Ovary (tissue), 9 donors: Measurements from ENCODE around the gene SPATA1. TPM values are rescaled to one million over a fixed set of nuclear protein-coding genes. Genes with fewer than 3 reads are reported as not detected.

ENCODE experiments used
- DNase-seq, 5 donors: peaks; one replicate each; pipeline ENCODE4 v3.0.0-alpha.2; 2019 to 2020
- H3K27ac ChIP-seq, 2 donors: fragments of 200-600 bp; one replicate each; pipeline versions ENCODE4 v1.5.1 to v1.8.0; 2019 to 2022
- H3K27me3 ChIP-seq: fragments of 200-600 bp; one replicate; pipeline ENCODE4 v1.8.0; 2022
- H3K36me3 ChIP-seq: fragments of 200-600 bp; sonication (generic); one replicate; pipeline ENCODE4 v1.5.1; 2019
- H3K4me1 ChIP-seq: one replicate; pipeline ENCODE4 v1.8.1; 2013; ENCODE audit warnings: mild to moderate bottlenecking, moderate library complexity; ENCODE audit not compliant: insufficient read depth
- H3K4me3 ChIP-seq: fragments of 200-600 bp; sonication (generic); one replicate; pipeline ENCODE4 v1.5.1; 2017
- H3K9me3 ChIP-seq, 2 donors: fragments of 200-600 bp in 1 of 2; sonication (generic) in 1 of 2; one replicate each; pipeline versions ENCODE4 v1.5.1 to v1.8.1; 2013 to 2019; ENCODE audit warnings: mild to moderate bottlenecking in 1 of 2, moderate library complexity in 1 of 2
- CTCF ChIP-seq, 3 donors: fragments of 450-650 bp in 2 of 3; fragments of 200-600 bp in 1 of 3; IDR thresholded peaks; one replicate each; pipeline versions ENCODE4 v1.5.1 to v1.8.0; 2016 to 2022; ENCODE audit warnings: antibody characterized with exemption in 3 of 3, mild to moderate bottlenecking in 1 of 3
- EP300 ChIP-seq: sonication (generic); formaldehyde crosslinking; IDR thresholded peaks from one replicate; pipeline ENCODE4 v1.6.1; 2017; ENCODE audit warnings: antibody characterized with exemption
- POLR2A ChIP-seq: fragments of 450-650 bp; IDR thresholded peaks from one replicate; pipeline ENCODE4 v1.6.1; 2017; ENCODE audit warnings: antibody characterized with exemption, mild to moderate bottlenecking, moderate library complexity
- WGBS, 3 donors: extraction: QIAGEN DNeasy Blood & Tissue Kit in 1 of 3; methylation state at CpG; one replicate each; pipeline versions ENCODE4 v1.1.5 to v1.1.7; 2013 to 2017; 5-methylcytosine and 5-hydroxymethylcytosine counted together
- intact Hi-C, 4 donors: fragments of 100-400 bp; cut with DNase I; formaldehyde crosslinking; loops; one replicate each; pipeline versions ENCODE4 v1.11.0 to v1.15.1; 2022 to 2023
- polyA plus RNA-seq, 2 donors: library from polyadenylated mRNA; stranded (reverse); fragments of 200-250 nt in 1 of 2; fragments of 350-450 nt in 1 of 2; fragmentation: Illumina TruSeq in 1 of 2; extraction: RNeasy Lipid Tissue Mini Kit (QIAGEN cat#74804) in 1 of 2; gene quantifications; one replicate each; pipeline ENCODE4 v1.2.3, GENCODE V29; 2013 to 2014
- total RNA-seq, 7 donors: library from RNA; depleted of rRNA in 2 of 7; stranded (reverse); fragments of >200 nt in 2 of 7; fragmentation: NEBNext Ultra II Directional in 3 of 7; extraction: Animal tissue kit (Norgen Biotek cat#: 25700) in 3 of 7; gene quantifications; one replicate each; pipeline versions ENCODE4 v1.1.0 to v1.2.4, GENCODE V29; 2016 to 2023
- donor health status: DM: no; HTN: no; CAD: no; lungs with moderate emphysema.
- donor health status: DM: no; HTN: no; CAD: no.
- donor health status: Bipolar disorder and iron deficiency.
- donor health status: DM: yes; HTN: yes; CAD: no.
- donor health status: DM: no; HTN: no; CAD: no.
- donor health status: DM: yes; HTN: yes; CAD: no.

SPATA1 gene
- total and polyA plus RNA-seq, 9 donors, result 0.12 to 1.9 (median 0.52) TPM; not detected in 1

DNA sequence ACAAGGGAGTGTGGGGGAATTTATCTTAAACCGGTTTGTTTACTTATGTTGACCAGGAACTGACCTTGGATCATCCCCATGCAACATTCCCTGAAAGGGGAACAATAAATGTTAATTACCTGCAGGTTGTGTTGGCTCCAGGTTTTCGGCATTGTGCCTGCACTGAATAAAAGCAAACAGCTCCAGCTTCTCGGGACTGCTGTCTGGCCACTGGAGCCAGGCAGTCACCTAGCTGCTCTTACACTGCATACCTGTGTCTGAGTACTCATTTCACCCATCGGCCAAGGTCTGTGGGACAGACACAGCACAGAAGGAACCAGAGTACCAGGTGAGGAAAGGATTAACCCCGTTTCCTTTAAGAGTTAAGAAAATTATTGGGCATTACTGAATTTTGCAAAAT lies 100.8 kb downstream of the SPATA1 start:
- intact Hi-C loops, result no loop called here
- no peak for DNase-seq
- no peaks in the 10 kb centered on the region for H3K27me3 ChIP-seq
- H3K4me3 ChIP-seq, result no peak overlapping the region
- WGBS, 3 donors, result 71 to 83% (median 81%) methylated on average over 5 of the region's 5 CpGs
- no peak overlapping the region for H3K27ac ChIP-seq
- peaks cover 0 to 6% of the 10 kb centered on the region in 2 donors for H3K9me3 ChIP-seq
- TF ChIP-seq CTCF (IDR thresholded peaks at IDR 0.05) (no peak), EP300 (no peak), POLR2A (no peak)
- no peaks in the 10 kb centered on the region for H3K4me1 ChIP-seq
- H3K36me3 ChIP-seq, result no peaks in the 10 kb centered on the region

- H3K27ac ChIP-seq, result no peak overlapping the region
- H3K4me1 ChIP-seq, result no peaks in the 10 kb centered on the region
- DNase-seq, result no peak
- H3K27me3 ChIP-seq, result no peaks in the 10 kb centered on the region
- H3K9me3 ChIP-seq, result no peaks in the 10 kb centered on the region
- no peak overlapping the region for H3K4me3 ChIP-seq
- intact Hi-C loops, result no loop called here
- WGBS, 3 donors, result 0 to 71% (median 53%) methylated on average over 1 of the region's 1 CpG
- no peaks in the 10 kb centered on the region for H3K36me3 ChIP-seq
- TF ChIP-seq POLR2A (no peak), CTCF (IDR thresholded peaks at IDR 0.05) (no peak), EP300 (no peak)
These were observed 104.9 kb downstream of the SPATA1 start for GRCh38 chr1:84611091-84611490.

DNA sequence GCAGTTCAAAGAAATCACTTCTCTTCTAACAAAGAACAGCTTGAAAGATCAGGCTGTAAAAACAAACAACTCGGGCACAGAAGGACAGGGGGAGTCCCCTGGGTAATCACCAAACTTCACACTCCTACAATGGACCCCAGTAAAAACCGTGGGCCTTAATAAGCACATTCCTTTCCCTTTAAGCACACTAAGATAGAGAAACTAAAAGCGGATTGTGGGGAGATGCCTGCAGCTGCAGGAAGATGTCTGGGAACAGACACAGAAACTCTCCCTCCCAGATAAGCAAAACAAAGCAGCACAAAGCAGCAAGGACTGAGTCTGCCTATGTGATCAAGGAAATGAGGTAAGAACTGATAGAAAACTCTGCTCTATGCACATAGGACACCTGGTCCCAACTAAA lies 105.6 kb downstream of the SPATA1 start:
- 3 to 9% (median 4%) methylated on average over 3 of the region's 3 CpGs for WGBS, 3 donors
- intact Hi-C loops, result no loop called here
- H3K4me3 ChIP-seq, result no peak overlapping the region
- TF ChIP-seq CTCF (IDR thresholded peaks at IDR 0.05) (no peak), EP300 (no peak), POLR2A (no peak)
- H3K4me1 ChIP-seq, result no peaks in the 10 kb centered on the region
- no peaks in the 10 kb centered on the region for H3K9me3 ChIP-seq
- H3K36me3 ChIP-seq, result no peaks in the 10 kb centered on the region
- H3K27me3 ChIP-seq, result no peaks in the 10 kb centered on the region
- H3K27ac ChIP-seq, result no peak overlapping the region
- DNase-seq, result no peak

DNA sequence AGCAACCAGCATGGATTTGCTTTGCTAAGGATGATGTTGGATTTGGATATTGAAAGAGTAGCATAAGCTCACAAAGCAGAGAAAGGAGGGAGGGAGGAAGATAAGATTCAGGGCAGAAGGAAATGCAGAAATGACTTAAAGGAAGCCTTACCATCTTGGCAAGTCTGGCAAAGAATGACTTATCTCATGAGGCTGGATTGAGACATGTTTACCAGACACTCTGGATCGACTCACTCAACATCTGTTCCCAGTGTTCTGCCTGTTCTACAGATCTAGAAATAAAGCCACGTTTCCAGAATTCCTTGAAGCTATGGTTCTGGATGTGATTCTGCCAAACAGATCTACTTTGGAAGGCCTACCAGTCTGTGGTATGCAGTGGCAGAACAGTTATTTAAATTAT lies 106.8 kb downstream of the SPATA1 start:
- intact Hi-C loops, result no loop called here

More for the DNA sequence above, 106.8 kb downstream of the SPATA1 start:
- TF ChIP-seq POLR2A, result no peak
- no peak for TF ChIP-seq EP300
- no peak for TF ChIP-seq CTCF (IDR thresholded peaks at IDR 0.05)
- Histone ChIP-seq H3K36me3 (no peaks in the 10 kb centered on the region), H3K4me1 (no peaks in the 10 kb centered on the region), H3K4me3 (no peak overlapping the region), H3K9me3 (no peaks in the 10 kb centered on the region), H3K27ac (no peak overlapping the region), H3K27me3 (no peaks in the 10 kb centered on the region)
- DNase-seq, result no peak
- 51 to 55% (median 53%) methylated on average over 2 of the region's 2 CpGs for WGBS, 3 donors
